SW 1271 (cell line): Measurements from ENCODE around the gene CERKL.
A peak's percentile ranks its signal among the peaks of the same experiment; 100 is the strongest.

Experiments used
- DNase-seq, 2 experiments: peaks; one replicate each; lab custom pipeline; 2025; lab: John Stamatoyannopoulos, UW

Gene CERKL

DNA sequence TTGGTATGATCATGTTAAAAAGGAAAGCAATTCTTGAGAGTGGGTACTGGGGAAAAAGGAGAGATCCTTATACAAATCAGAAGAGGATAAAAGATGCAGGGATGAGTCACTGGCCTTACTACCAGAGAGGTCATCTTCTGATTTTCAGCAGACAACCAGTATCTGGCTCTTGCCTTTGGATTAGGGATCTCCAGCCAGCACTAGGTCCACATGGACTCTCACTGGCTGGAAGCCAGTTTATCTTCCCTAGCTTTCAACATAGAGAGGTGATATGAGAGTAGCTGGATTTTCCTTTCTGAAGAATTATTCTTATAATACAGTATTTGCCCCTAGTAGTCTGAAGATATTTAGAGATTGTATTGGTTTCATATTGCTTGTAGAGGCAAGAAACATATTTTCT is 30.2 kb downstream of the CERKL start:
- DNase-seq: no peak

DNA sequence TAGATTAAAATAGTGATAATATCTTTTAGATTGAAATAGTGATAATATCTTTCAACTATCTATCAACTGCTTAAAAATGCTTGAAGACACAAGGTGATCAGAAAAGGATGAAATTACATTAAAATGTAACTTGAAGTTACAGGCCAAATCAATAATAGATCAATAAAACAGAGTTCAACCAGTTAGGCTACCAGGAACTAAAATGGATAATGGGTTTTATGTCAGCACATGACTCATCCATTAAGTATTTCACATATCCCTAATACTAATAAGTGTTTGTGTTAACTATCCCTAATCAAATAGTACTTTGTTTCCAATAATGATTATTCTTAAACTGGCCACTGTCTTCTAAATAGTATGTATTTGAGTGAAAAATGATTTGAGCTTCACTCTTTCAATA is 33.7 kb downstream of the CERKL start:
- no peak for DNase-seq

DNA sequence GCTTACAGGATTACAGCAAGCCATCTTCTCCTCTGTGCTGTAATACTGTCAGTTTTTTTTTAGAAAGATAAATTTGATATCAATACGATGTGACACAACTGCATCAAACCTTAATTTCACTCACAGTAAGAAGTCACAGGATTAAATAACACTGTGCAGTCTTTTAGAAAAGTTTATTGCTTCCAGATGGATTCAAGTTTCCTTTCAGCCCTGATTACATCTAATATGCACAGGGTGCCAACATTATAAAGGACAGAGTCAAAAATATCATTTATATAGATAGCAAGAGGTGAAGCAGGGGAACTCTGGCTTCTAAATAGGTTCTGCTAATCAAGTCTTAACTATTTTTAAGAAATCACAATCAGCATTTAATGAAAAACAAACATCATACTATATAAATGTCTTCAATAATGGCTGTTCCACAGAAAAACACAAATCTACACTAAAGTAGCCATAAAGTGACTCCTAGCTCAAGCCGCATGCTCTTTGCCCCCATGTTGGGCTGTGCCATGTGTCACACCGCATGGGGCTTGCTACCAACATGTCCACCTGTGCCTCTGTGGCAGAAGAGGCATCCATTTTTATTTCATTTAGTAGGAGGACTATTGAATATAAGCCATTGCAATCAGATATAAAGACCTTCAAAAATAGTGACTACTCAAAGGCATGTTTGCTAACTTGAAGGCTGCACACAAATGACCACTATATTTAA is 35.0 kb downstream of the CERKL start:
- no peak for DNase-seq

DNA sequence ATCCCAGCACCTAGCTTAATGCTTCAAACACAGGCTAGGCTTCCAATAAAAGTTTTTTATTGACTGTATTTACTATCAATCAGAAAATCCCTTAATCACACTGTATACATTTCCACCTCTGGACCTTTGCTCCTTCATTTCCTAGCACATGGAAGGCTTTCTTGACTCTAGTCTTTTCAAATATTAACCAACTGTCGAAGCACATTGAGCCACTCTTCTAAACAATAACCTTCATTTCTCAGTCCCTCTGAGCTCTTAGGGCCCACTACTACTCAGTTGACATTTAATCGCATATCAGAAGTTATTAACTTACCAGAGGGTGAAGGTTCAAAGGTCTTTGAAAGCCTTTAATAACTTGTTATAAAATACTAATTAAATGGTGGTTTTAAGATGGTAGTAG is 37.4 kb downstream of the CERKL start:
- no peak for DNase-seq

DNA sequence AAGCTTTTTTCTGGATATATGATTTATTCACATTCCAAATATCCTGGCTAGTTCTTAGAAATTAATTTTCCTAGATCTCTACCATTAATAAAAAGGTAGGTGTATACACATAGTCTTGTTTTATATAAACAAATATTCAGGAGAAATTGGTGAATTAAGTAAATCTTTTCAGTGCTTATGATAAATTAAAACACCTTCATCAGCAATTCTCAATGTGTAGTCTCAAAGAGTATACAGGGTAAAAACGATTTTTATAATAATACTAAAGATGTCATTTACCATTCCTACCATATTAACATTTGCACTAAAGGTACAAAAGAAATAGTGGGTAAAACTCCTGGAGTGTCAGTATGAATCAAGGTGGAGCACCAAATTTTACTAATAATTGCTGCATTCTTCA is 40.2 kb downstream of the CERKL start:
- DNase-seq: no peak

DNA sequence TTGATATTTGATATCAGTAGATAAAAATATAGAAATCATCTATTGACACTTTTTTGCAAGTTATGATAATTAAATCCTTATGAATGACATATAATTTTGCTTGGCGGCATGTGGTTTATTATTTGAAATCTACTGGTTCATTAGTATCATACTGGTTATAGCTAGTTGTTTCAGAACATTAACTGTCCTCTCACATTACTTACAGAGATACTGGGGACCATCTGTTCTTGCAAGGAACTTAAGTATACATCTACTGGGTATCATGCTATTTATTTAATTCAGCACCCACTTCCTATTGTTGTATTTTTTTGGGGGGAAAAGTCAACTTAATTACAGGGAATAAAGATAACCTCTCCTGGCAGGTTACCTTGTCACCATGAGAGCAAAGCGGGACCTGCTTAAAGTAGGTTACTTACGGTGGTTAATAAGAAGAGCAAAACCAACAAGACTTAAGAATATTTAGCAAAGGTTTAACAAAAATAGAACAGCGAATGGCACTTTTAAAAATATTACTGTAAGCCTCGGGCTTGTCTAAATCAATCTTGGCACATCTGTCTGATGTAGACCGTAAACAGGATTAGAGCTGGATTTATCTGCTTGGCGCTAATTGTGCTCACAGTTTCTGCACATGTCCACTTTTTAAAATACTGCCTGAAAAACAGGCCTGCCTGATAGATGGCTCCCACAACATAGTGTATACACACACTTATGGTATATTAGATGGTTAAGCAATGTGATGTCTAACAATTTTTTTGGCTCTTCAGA is 41.8 kb downstream of the CERKL start:
- no peak for DNase-seq

DNA sequence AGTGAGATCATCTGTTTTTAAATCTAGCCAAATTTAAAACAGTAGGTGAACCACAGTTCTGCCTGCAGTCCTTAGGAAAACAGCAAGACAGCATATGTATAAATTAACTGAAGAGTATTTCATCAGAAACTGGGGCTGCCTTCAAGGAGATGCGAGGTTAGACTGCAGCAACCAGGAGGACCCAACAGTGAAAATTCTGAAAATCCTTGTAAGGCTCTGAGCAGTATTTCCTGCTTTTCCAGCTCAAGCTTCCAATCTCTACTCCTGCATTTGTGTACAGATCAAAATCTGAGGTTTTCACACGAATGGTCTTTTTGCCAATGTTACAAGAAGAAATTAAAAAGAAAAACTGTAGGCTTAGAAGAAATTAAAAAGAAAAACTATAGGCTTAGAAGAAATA is 43.7 kb downstream of the CERKL start:
- DNase-seq: no peak

DNA sequence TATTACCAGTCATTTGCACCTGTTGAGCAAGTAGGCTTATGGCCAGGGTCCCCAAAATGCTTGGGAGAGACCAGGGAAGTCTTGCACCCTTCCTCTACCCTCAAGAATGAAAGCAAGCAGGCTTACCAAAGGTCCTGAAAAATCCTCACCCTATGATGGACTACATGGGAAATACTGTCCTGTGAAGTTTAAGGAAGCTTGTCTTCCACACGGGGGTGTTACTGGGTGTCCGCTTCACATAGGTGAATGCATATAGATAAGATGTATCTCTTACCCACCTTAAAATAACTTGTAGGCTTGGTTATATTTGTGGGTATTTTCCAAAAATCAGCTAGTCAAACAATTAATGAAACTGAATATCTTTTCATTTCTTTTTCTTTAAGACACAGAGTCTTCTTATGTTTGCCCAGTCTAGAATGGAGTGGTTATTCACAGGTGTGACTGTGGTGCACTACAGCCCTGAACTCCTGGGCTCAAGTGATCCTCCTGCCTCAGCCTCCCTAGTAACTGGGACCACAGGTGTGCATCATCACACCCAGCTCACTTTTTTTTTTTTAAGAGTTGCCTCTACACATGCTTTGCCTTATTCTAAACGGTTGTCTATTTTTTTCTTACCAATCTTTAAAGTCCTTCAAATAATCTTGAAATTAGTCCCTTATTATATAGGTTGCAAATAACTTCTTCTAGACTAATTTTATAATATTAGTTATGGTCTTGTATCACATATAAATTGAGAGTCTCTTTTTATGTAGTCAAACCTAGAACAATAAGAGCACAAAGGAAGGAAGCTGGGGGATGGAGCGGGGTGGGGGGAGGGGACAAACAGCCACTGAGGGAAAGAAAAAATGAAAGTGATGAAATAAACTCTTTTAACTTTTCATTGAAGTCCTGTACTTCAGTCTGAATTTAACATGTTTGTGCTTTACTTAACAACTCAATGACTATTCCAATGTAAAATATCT is 49.0 kb downstream of the CERKL start:
- peak in 1 of 2 experiments; percentile 1 for DNase-seq

DNA sequence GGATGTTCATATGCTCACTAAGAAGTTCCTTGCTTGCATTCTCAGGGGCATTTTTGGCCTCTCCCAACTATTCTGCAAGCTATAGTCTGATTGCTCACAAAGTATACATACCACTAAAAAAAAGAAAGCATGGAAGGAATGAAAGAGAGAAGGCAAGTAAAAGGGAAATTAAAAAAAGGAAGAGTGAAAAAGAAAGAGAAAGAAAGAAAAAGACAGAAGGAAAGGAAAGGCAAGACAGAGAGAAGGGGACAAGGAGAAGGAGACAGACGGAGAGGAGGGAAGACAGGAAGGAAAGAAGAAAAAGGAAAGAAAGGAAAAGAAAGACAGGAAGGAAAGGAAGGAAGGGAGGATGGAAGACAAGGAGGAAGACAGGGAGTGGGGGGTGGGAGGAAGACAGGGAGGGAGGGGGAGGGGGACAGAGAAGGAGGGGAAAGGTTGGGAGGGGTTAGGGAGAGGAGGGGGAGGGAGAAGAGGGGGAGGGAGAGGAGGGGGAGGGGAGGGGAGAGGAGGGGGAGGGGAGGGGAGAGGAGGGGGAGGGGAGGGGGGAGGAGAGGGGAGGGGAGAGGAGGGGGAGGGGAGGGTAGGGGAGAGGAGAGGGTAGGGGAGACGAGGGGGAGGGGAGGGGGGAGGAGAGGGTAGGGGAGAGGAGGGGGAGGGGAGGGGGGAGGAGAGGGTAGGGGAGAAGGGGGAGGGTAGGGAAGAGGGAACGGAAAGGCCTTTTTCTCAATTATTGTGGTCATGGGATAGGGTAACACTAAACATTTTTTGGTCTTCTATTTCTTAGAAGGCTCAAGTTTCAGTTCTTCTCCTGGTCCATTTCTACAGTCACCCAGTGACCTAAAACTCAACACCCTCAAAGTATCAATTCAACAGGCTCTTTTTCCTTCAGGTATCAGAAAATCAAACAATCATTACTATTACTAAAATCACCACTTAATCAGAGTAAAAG is 50.7 kb downstream of the CERKL start:
- DNase-seq: no peak

DNA sequence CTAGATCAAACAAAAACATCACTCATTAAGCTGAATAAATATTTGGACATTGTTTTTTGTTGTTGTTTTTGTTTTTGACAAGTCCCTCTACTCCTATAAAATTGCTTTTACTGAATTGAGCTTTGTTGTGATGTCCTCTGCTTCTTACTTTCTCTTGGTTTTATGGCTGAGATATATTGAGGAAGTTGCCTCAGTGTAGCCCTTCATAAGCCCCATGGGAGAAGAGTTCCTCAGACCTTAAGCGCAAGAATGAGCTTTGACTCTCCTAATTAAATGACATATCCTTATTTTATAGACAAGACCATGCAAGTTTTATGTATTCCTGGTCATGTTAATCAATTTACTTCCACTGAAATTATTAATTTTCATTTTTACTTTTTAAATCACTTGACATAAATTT is 54.9 kb downstream of the CERKL start:
- no peak for DNase-seq

DNA sequence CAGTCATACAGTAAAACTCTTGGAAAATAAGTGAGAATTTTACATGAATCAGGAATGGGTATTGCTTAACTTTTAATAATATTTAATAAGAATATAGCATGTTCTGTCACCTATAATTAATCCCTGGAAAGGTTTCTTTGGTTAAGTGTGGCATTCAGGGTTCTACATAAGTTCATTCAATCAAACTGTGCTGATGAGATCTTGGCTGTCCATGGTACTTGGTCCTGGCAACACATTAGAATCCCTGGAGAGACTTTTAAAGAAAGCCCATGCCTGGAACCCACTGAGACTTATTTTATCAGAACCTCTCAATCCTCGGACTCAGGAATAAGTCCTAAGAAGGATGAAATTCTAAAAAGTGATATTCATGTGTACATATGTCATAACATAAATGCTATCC is 60.3 kb downstream of the CERKL start:
- no peak for DNase-seq

DNA sequence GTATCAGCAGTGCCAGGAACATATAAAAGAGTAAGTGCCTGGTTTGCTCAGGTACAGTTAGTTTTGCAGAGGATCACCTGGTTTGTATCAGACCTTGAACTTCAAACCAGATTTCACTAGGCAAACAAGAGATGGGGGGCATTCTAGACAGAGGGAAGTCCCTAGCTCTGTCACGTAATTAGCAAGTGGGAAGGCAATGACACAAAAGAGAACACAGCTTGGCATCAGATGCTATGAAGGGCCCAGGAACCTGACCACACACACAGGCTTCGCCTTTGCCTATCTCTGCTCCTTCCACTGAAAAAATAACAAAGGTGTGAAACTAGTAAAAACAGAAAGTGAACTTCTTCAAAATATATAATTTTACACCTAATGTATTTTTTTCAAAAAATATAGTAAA is 62.6 kb downstream of the CERKL start:
- DNase-seq: no peak

DNA sequence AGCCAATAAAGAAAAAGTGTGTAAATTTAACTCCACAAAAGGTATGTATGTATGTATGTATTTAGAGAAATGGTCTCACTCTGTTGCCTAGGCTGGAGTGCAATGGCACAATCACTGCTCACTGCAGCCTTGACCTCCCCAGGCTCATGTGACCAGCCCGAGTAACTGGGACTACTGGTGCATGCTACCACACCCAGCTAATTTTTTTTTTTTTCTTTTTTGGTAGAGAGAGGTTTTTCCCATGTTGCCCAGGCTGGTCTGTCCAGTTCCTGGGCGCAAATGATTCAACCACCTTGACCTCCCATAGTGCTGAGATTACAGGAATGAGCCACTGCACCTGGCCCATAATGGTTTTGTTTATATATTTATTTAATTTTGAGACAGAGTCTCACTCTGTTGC is 67.1 kb downstream of the CERKL start:
- DNase-seq: no peak

DNA sequence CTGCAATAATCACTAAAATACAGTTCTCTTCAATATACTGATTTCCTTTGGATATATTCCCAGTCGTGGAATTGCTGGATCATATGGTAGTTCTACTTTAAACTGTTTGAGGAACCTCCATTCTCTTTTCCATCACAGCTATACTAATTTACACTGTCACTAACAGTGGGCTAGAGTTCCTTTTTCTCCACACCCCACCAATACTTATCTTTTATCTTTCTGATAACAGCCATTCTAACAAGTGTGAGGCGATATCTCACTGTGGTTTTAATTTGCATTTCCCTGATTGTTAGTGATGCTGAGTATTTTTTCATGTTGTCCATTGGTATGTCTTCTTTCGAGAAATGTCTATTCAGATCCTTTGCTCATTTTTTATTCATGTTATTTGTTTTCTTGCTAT is 68.4 kb downstream of the CERKL start:
- no peak for DNase-seq

DNA sequence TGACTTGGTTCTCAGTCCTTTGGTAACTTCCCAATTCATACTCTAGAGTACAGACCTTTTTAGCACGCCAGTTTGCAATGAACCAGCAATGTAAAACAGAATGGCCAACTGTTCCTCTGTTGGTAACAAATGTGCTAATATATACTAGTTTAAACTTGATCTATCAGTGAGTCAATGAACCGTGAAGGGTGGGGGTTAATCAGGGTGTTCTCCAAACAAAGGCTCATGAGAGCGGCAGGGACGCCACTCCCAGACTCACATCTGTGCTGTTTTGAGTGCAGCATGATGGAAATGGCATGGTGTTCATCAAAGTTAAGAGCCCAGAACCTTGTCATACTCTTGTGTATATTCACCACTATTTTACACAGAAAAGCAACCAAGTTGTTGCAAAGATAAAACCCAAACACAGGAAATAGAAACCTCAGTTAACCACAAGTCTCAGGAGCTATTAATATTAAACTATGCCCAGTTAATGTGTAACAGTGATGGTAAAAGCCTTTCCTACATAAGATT is 70.3 kb downstream of the CERKL start:
- no peak for DNase-seq

DNA sequence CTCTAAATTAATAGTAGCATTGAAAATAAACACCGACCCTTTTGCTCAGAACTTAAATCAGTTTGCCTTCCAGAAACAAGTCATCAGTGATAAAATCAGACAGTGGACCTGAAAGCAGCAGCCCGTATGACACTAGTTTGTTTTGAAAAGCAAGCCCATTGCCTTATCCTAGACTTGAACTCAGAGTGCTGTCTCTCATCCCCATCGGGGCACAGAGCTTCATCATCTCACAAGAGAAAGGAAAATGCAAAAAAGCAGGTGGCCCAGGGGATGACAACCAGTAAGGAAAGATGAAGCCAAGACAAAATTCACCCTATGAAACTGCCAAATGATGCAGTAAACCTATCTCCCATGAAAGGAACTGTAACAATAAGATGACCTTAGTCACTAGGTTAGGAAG is 71.2 kb downstream of the CERKL start:
- DNase-seq: no peak

DNA sequence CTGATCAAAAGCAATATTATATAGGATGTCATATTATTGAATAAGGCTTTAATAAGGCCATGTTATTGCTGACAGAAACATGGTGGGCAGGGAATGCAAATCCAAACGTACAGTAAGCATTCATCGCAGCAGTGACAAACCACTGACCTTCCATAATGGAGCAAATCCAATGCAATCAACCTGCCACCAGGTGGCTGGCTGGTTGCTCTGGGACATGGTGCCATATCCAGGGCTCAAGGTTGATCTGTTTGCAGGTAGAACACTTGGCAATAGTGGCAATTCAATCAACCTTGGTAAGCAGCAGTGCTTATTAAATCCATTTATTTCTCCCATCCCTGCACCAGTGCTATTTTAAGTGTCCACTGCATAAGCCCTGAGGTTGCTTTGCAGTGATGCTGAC is 75.4 kb downstream of the CERKL start:
- DNase-seq: no peak

DNA sequence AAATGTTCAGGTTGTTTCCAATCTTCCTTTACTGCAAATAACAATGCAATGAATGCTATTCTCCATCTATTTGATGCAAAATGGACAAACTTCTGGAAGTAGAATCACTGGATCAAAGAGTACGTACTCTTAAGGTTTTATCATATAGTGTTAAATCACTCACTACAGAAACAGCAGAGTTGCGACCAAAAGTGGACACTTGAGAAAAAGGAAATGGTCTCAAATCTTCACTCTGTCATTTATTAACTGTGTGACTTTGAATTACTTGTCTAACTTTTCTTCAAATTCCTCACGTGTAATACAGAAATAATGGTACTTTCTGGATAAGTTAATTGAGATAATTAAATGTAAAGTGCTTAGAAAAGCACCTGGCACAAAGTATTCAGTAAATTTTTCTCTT is 78.1 kb downstream of the CERKL start:
- DNase-seq: no peak

DNA sequence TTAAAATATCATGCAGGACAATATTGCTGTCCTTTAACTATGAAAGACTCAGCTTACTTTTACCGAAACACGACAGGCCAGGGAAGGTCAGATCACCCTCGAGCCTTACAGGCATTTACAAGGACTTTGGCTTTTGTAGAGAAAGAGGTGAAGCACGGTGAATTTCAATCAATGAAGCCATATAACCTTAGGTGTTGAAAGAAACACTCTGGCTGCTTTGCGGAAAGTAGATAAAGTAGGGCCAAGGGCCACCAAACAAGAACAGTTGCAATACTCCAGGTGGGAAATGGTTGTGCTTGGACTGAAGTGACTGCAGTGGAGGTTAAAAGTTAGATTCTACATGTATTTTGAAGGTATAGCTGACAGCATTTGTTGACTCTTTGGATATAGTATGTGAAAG is 80.5 kb downstream of the CERKL start:
- DNase-seq: no peak

DNA sequence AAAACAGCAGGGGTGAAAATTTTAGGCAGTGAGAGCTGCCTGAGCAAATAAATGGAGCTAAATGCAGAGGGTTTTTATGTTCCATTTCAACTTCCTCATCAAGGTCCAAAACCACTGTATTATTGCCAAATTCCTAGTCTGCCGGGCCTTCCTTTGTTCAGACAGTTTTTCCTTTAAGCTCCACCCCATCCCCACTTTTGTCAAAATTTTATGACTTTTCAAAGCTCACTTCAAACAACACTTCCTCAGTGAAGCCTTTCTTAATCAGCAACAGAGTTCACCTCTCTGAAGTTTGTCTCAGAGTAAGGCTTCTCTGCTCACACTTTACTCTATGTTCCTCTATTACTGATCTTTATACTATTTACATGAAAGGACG is 81.3 kb downstream of the CERKL start:
- DNase-seq: no peak

DNA sequence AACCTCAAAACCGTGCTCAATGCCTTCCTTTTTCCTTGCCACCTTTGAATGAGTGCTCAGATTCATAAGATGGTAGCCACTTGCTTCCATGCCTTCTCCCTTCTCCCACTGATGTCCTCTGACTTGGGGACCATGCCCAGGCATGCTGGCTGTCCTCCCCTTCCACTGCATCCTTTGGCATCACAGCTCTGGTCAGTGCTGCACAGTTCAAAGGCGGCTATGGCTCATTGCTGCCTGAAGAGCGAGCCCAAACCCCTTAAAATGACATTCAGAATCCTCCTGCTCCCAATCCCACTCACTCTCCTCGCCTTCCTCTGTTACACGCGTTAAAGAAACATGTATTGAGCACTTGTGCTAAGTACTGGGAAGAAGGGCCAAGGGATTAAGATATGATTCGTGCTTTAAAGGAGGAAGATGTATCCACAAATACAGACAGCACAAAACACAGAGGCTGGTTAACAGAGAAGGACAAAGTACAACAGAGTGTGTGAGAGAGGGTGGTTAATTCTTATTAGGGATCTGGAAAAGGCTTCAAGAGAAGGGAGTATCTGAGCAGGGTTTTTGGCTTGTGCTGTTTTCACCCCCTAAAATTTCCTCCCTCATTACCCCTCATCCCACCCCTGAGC is 81.8 kb downstream of the CERKL start:
- no peak for DNase-seq
